WERI-Rb-1 (cell line): ENCODE results near the gene WDR6.

ENCODE experiments used
- DNase-seq: peaks from one replicate; pipeline ENCODE4 v3.0.0-alpha.2; 2020
- H3K27ac ChIP-seq: fragments of 250-450 bp; sonication (Bioruptor Pico); 2 replicates; pipeline ENCODE4 v1.5.1; 2020; ENCODE audit warnings: mild to moderate bottlenecking, moderate library complexity
- H3K27me3 ChIP-seq: fragments of 250-450 bp; sonication (Bioruptor Pico); 2 replicates; pipeline ENCODE4 v1.5.1; 2021; ENCODE audit warnings: mild to moderate bottlenecking, low read depth, moderate library complexity; ENCODE audit not compliant: insufficient read depth, severe bottlenecking
- H3K36me3 ChIP-seq: fragments of 250-450 bp; sonication (Bioruptor Pico); 2 replicates; pipeline ENCODE4 v1.5.1; 2020; ENCODE audit warnings: mild to moderate bottlenecking, moderate library complexity
- H3K4me3 ChIP-seq: 2 replicates; pipeline ENCODE4 v1.5.1; 2011; ENCODE audit warnings: low read depth, mild to moderate bottlenecking, control low read depth, low read length
- H3K9me3 ChIP-seq: fragments of 250-450 bp; sonication (Bioruptor Pico); 2 replicates; pipeline ENCODE4 v1.5.1; 2021; ENCODE audit warnings: mild to moderate bottlenecking, moderate library complexity; ENCODE audit not compliant: severe bottlenecking
- CTCF ChIP-seq: IDR thresholded peaks from 2 replicates; pipeline ENCODE4 v1.5.1; 2011; ENCODE audit warnings: low read depth, mild to moderate bottlenecking, control low read depth, inconsistent platforms, low read length

The WDR6 gene

GRCh38 chr3:49016414-49017228, 9.4 kb downstream of the WDR6 start:
- no peak overlapping the region for H3K4me3 ChIP-seq
- H3K36me3 ChIP-seq: peaks cover 49% of the 10 kb centered on the region

GRCh38 chr3:49017229-49017970, 10.2 kb downstream of the WDR6 start:
- H3K27me3 ChIP-seq: no peaks in the 10 kb centered on the region
- no peak for DNase-seq
- peak overlapping the region; percentile 66 for H3K27ac ChIP-seq
- peaks cover 41% of the 10 kb centered on the region for H3K36me3 ChIP-seq
- H3K9me3 ChIP-seq: no peaks in the 10 kb centered on the region
- peak overlapping the region; percentile 74 for H3K4me3 ChIP-seq
- no peak for TF ChIP-seq CTCF

More at GRCh38 chr3:49016414-49017228, 9.4 kb downstream of the WDR6 start:
- no peaks in the 10 kb centered on the region for H3K27me3 ChIP-seq
- no peaks in the 10 kb centered on the region for H3K9me3 ChIP-seq
- DNase-seq: no peak
- no peak for TF ChIP-seq CTCF
- no peak overlapping the region for H3K27ac ChIP-seq

GRCh38 chr3:49017971-49018706, 10.9 kb downstream of the WDR6 start, which contains the start of gene DALRD3:
Gene DALRD3 (minus strand): TSS chr3:49018580. CDS start chr3:49018564, 16 bp downstream.
- Histone ChIP-seq H3K4me3 (peak within 1 kb of the TSS; percentile 74), H3K36me3 (peaks cover 36% of the 10 kb centered on the region), H3K27me3 (no peaks in the 10 kb centered on the region), H3K9me3 (no peaks in the 10 kb centered on the region), H3K27ac (peak within 1 kb of the TSS; percentile 66)
- DNase-seq: peak; percentile 81
- TF ChIP-seq CTCF: no peak

- Histone ChIP-seq H3K36me3 (peaks cover 35% of the 10 kb centered on the region), H3K27ac (peak overlapping the region; percentile 66), H3K4me3 (peak overlapping the region; percentile 74), H3K9me3 (no peaks in the 10 kb centered on the region), H3K27me3 (no peaks in the 10 kb centered on the region)
- no peak for DNase-seq
- no peak for TF ChIP-seq CTCF
Observed at GRCh38 chr3:49018707-49019006, 11.5 kb downstream of the WDR6 start.

GRCh38 chr3:49019941-49020329, 12.7 kb downstream of the WDR6 start:
- Histone ChIP-seq H3K9me3 (no peaks in the 10 kb centered on the region), H3K27ac (peak overlapping the region; percentile 97), H3K27me3 (no peaks in the 10 kb centered on the region), H3K36me3 (peaks cover 35% of the 10 kb centered on the region), H3K4me3 (peak overlapping the region; percentile 75)
- TF ChIP-seq CTCF: no peak
- no peak for DNase-seq
